Thyroid gland (tissue), 4 donors: ENCODE data around the gene KLF1. TPM values are rescaled to one million over a fixed set of nuclear protein-coding genes. Genes with fewer than 3 reads are reported as not detected.

Source experiments
- DNase-seq, 2 donors: peaks; one replicate each; pipeline ENCODE4 v3.0.0-alpha.2; 2019
- H3K27ac ChIP-seq, 3 donors: fragments of 200-600 bp; sonication (generic); 1 replicate in 2 of 3; 2 replicates in 1 of 3; pipeline ENCODE4 v1.5.1; 2016 to 2019; ENCODE audit warnings: mild to moderate bottlenecking in 1 of 3, moderate library complexity in 1 of 3
- H3K27me3 ChIP-seq: fragments of 200-600 bp; sonication (generic); one replicate; pipeline ENCODE4 v1.5.1; 2019
- H3K36me3 ChIP-seq, 2 donors: fragments of 200-600 bp; sonication (generic); one replicate each; pipeline ENCODE4 v1.5.1; 2016 to 2019
- H3K4me1 ChIP-seq, 2 donors: fragments of 200-600 bp; sonication (generic); one replicate each; pipeline ENCODE4 v1.5.1; 2017 to 2019
- H3K4me3 ChIP-seq, 3 donors: fragments of 200-600 bp; sonication (generic); replicated peaks in 1 of 3; 1 replicate in 2 of 3; 2 replicates in 1 of 3; pipeline ENCODE4 v1.5.1; 2016; ENCODE audit warnings: mild to moderate bottlenecking in 1 of 3
- H3K9me3 ChIP-seq: fragments of 200-600 bp; sonication (generic); one replicate; pipeline ENCODE4 v1.5.1; 2017
- POLR2A ChIP-seq, 2 donors: fragments of 450-650 bp; IDR thresholded peaks; one replicate each; pipeline ENCODE4 v1.6.1; 2017; ENCODE audit warnings: antibody characterized with exemption in 2 of 2, mild to moderate bottlenecking in 2 of 2, moderate library complexity in 1 of 2
- whole genome bisulfite sequencing, 2 donors: methylation state at CpG; one replicate each; pipeline ENCODE4 v1.1.5; 2017; 5-methylcytosine and 5-hydroxymethylcytosine counted together
- intact Hi-C: fragments of 100-400 bp; cut with DNase I; formaldehyde crosslinking; loops from one replicate; pipeline ENCODE4 v1.15.1; 2023
- total RNA-seq, 4 donors: library from RNA; depleted of rRNA; stranded (reverse); fragments of >200 nt; gene quantifications; one replicate each; pipeline ENCODE4 v1.2.3, GENCODE V29; 2016
- TF ChIP-seq, protein P1 (sequence below), 6 experiments: fragments of 200-600 bp in 3 of 6; fragments of 450-650 bp in 3 of 6; sonication (generic) in 3 of 6; IDR thresholded peaks; one replicate each; pipeline ENCODE4 v1.5.1; 2016 to 2019; ENCODE audit warnings: antibody characterized with exemption in 6 of 6, mild to moderate bottlenecking in 2 of 6, inconsistent platforms in 1 of 6, moderate library complexity in 1 of 6

Gene KLF1
- total RNA-seq, 4 donors from 2014 or later = not detected

DNA sequence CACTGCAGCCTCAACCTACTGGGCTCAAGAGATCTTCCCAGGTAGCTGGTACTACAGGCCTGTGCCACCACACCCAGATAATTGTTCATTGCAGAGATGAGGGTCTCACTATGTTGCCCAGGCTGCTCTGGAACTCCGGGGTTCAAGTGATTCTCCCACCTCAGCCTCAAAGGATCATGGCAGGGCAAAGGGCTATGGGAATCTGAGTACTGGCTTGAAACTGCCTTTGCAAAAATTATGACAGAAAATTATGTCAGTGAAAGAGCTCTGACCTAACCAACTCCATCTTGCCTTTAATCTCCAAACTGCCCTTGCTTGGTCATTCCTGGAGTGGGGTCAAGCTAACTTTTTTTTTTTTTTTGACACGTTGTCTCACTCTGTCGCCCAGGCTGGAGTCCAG lies 4.4 kb downstream of the KLF1 start:
- Histone ChIP-seq H3K36me3 (peaks cover 8 to 9% of the 10 kb centered on the region in 2 donors), H3K9me3 (no peaks in the 10 kb centered on the region), H3K27me3 (no peaks in the 10 kb centered on the region), H3K27ac (no peak overlapping the region), H3K4me1 (peaks cover 14 to 21% of the 10 kb centered on the region in 2 donors), H3K4me3 (no peak overlapping the region)
- no peak for DNase-seq
- intact Hi-C loops = loop anchor here (10.0 kb wide), 1 partner anchor 52 kb away; the partner anchor contains the start of genes CALR and FARSA
- 95 to 96% methylated on average over 3 of the region's 3 CpGs for WGBS, 2 donors
- TF ChIP-seq POLR2A (IDR thresholded peaks at IDR 0.05) = no peak
- TF ChIP-seq, protein P1, sequence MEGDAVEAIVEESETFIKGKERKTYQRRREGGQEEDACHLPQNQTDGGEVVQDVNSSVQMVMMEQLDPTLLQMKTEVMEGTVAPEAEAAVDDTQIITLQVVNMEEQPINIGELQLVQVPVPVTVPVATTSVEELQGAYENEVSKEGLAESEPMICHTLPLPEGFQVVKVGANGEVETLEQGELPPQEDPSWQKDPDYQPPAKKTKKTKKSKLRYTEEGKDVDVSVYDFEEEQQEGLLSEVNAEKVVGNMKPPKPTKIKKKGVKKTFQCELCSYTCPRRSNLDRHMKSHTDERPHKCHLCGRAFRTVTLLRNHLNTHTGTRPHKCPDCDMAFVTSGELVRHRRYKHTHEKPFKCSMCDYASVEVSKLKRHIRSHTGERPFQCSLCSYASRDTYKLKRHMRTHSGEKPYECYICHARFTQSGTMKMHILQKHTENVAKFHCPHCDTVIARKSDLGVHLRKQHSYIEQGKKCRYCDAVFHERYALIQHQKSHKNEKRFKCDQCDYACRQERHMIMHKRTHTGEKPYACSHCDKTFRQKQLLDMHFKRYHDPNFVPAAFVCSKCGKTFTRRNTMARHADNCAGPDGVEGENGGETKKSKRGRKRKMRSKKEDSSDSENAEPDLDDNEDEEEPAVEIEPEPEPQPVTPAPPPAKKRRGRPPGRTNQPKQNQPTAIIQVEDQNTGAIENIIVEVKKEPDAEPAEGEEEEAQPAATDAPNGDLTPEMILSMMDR (IDR thresholded peaks at IDR 0.05) = no peak

DNA sequence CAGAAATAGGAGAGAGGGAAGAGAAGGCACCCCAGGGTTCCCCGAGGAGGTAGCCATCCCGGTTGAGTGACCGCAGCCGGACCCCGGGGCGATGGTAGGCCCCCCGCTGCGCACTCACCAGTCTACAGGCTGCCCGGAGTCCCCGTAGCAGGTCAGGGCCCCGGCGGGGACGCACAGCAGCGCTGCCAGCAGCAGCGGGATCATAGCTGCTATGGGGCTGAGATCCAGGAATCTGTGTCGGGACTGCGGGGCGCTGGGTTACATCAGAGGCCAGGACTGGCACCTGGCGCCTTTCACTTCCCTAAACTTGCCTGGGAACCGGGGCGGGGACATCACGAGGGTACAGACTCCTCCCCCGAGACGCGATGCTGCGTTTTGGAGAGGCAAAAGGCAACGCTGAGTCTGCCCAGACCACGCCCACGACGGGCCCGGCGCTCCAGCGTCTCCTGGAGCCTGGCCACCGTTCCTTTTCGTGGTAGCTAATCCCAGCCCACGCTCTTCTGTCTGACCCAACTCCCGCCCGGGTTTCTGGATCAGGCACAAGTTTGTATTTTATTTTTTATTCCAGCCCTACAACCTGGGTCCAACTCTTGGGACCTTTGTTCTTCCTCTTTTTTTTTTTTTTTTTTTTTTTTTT lies 5.7 kb downstream of the KLF1 start, which contains the start of gene DNASE2:
TSS of gene DNASE2 (minus strand) at position 278 of the 637 bp plus-strand sequence. CDS start at position 204, 74 bp downstream.
- DNase-seq = peak; percentile 99
- H3K4me1 ChIP-seq = peaks cover 14 to 21% of the 10 kb centered on the region in 2 donors
- H3K36me3 ChIP-seq = peaks cover 8 to 9% of the 10 kb centered on the region in 2 donors
- no peaks in the 10 kb centered on the region for H3K9me3 ChIP-seq
- H3K27ac ChIP-seq = peak within 1 kb of the TSS; percentile 69 to 86 (median 79)
- H3K27me3 ChIP-seq = no peaks in the 10 kb centered on the region
- intact Hi-C loops = loop anchor here (10.0 kb wide), 1 partner anchor 54 kb away; the partner anchor contains the start of genes CALR and FARSA
- WGBS, 2 donors = 0% methylated on average over 26 to 34 of the region's 38 CpGs
- H3K4me3 ChIP-seq = peak within 1 kb of the TSS in 2 of 3 donors; percentile 55 to 72
- TF ChIP-seq, protein P1 (IDR thresholded peaks at IDR 0.05) = no peak
- TF ChIP-seq POLR2A (IDR thresholded peaks at IDR 0.05) = peak in 1 of 2 donors; percentile 94

GRCh38 chr19:12880551-12881171 lies 6.3 kb downstream of the KLF1 start:
- TF ChIP-seq POLR2A (IDR thresholded peaks at IDR 0.05) = no peak
- TF ChIP-seq, protein P1 (IDR thresholded peaks at IDR 0.05) = no peak
- peak overlapping the region in 2 of 3 donors; percentile 55 to 72 for H3K4me3 ChIP-seq
- WGBS, 2 donors = 17% methylated on average over 18 to 26 of the region's 29 CpGs
- intact Hi-C loops = loop anchor here (10.0 kb wide), 1 partner anchor 54 kb away; the partner anchor contains the start of genes CALR and FARSA
- peaks cover 10 to 18% of the 10 kb centered on the region in 2 donors for H3K4me1 ChIP-seq
- H3K27me3 ChIP-seq = no peaks in the 10 kb centered on the region
- no peaks in the 10 kb centered on the region for H3K9me3 ChIP-seq
- peaks cover 8 to 9% of the 10 kb centered on the region in 2 donors for H3K36me3 ChIP-seq
- peak; percentile 60 to 63 for DNase-seq
- peak overlapping the region; percentile 69 to 86 (median 79) for H3K27ac ChIP-seq

DNA sequence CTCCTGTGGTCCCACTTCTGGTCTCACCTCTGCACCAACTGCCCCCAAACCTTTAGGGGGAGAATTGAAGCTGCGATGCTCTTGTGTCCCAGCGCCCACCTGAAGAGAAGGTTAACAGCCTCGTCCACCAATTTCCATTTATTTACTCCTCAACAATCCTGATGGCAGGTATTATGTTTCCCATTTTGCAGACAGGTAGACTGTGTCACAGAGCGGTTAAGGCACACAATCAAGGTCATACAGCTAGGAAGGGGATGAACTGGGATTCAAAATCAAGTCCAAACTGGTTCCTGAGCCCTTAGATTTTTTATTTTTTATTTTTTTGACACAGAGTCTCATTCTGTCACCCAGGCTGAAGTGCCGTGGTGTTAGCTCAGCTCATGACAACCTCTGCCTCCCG lies 11.9 kb downstream of the KLF1 start:
- no peak for TF ChIP-seq POLR2A (IDR thresholded peaks at IDR 0.05)
- TF ChIP-seq, protein P1 (IDR thresholded peaks at IDR 0.05) = no peak
- no peak overlapping the region for H3K27ac ChIP-seq
- WGBS, 2 donors = 95 to 96% methylated on average over 6 of the region's 6 CpGs
- no peaks in the 10 kb centered on the region for H3K9me3 ChIP-seq
- no peak for DNase-seq
- intact Hi-C loops = no loop called here
- H3K4me3 ChIP-seq = no peak overlapping the region
- peaks cover 8 to 9% of the 10 kb centered on the region in 2 donors for H3K36me3 ChIP-seq
- H3K4me1 ChIP-seq = peaks cover 0 to 1% of the 10 kb centered on the region in 2 donors
- H3K27me3 ChIP-seq = no peaks in the 10 kb centered on the region
